Subcutaneous adipose tissue (tissue), 4 donors: ENCODE data around the gene STAC3. TPM values are rescaled to one million over a fixed set of nuclear protein-coding genes. Genes with fewer than 3 reads are reported as not detected.

Experiments used
- CTCF ChIP-seq: fragments of 450-650 bp; IDR thresholded peaks from one replicate; pipeline ENCODE4 v1.5.1; 2016; ENCODE audit warnings: low read depth, mild to moderate bottlenecking, control low read depth, antibody characterized with exemption, moderate library complexity
- small RNA-seq: library from RNA; depleted of rRNA; stranded (forward); fragments of <200 nt; gene quantifications from one replicate; pipeline ENCODE3, GENCODE V24; 2016
- total RNA-seq, 4 donors: library from RNA; depleted of rRNA; stranded (reverse); fragments of >200 nt; gene quantifications; one replicate each; pipeline ENCODE4 v1.1.0, GENCODE V29; 2016

The STAC3 gene
- total RNA-seq, 4 donors from 2014 or later, result 2.2 to 7.8 (median 3.7) TPM

GRCh38 chr12:57196439-57196838, 54.5 kb downstream of the STAC3 start:
- TF ChIP-seq CTCF, result no peak

GRCh38 chr12:57195611-57196371, 55.2 kb downstream of the STAC3 start:
- TF ChIP-seq CTCF, result no peak

GRCh38 chr12:57195186-57195585, 55.8 kb downstream of the STAC3 start:
- TF ChIP-seq CTCF, result no peak

GRCh38 chr12:57194253-57194652, 56.7 kb downstream of the STAC3 start:
- TF ChIP-seq CTCF, result no peak

GRCh38 chr12:57193706-57194245, 57.2 kb downstream of the STAC3 start:
- TF ChIP-seq CTCF, result no peak

Small RNA genes lying within 50 kb of the gene (small RNA-seq; reads per million reads assigned to genes)
- 4.5 reads per million, percentile 74 among the genes with 10 or more reads in this experiment for gene MIR1228

Other genes with a start within 250 kb of the STAC3 start
- gene ZBTB39, start 244.6 kb downstream of the STAC3 start, total RNA-seq, result 1 to 10 TPM; 4.0 to 4.6 (median 4.4) TPM
- gene TAC3, start 234.7 kb downstream of the STAC3 start, total RNA-seq, result not detected
- gene MYO1A, start 201.1 kb downstream of the STAC3 start, total RNA-seq, result 1 to 10 TPM in 1 of 4 donors, under 1 TPM in 2, not detected in 1; 0.33 to 1.1 (median 0.51) TPM
- gene NEMP1, start 172.4 kb downstream of the STAC3 start, total RNA-seq, result 10 to 100 TPM in 1 of 4 donors, 1 to 10 TPM in 3; 8.5 to 10.4 (median 9.6) TPM
- 10 to 100 TPM in 3 of 4 donors, 1 to 10 TPM in 1; 4.9 to 19.7 (median 13.7) TPM for gene NAB2, start 162.1 kb downstream of the STAC3 start, total RNA-seq
- 100 to 1,000 TPM in 3 of 4 donors, 10 to 100 TPM in 1; 87.2 to 154 (median 131) TPM for gene STAT6, start 139.8 kb downstream of the STAC3 start, total RNA-seq
- 100 to 1,000 TPM; 301 to 814 (median 762) TPM for gene LRP1, start 122.7 kb downstream of the STAC3 start, total RNA-seq
- not detected for gene LRP1-AS, start 103.6 kb downstream of the STAC3 start, total RNA-seq
- not detected for gene NXPH4, start 34.4 kb downstream of the STAC3 start, total RNA-seq
- gene SHMT2, start 21.5 kb downstream of the STAC3 start, total RNA-seq, result 10 to 100 TPM; 19.1 to 41.6 (median 32.7) TPM
- gene R3HDM2, start 179.9 kb upstream of the STAC3 start, total RNA-seq, result 10 to 100 TPM; 48.2 to 51.2 (median 48.7) TPM
- not detected for gene INHBC, start 183.6 kb upstream of the STAC3 start, total RNA-seq
- gene INHBE, start 204.1 kb upstream of the STAC3 start, total RNA-seq, result not detected
- 1 to 10 TPM in 3 of 4 donors, not detected in 1; 1.5 to 3.7 (median 2.9) TPM for gene GLI1, start 208.6 kb upstream of the STAC3 start, total RNA-seq
- 10 to 100 TPM; 16.6 to 50.1 (median 24.7) TPM for gene ARHGAP9, start 228.7 kb upstream of the STAC3 start, total RNA-seq
- gene MARS1, start 236.9 kb upstream of the STAC3 start, total RNA-seq, result 10 to 100 TPM; 43.4 to 86.9 (median 47.5) TPM